NT2/D1 (cell line): Measurements from ENCODE around the gene KRT6A.

Experiments used
- SUZ12 ChIP-seq: IDR thresholded peaks from 2 replicates; pipeline ENCODE4 v1.6.1; 2011; ENCODE audit not compliant: insufficient read length, insufficient read depth; ENCODE audit errors: extremely low read depth
- ZNF274 ChIP-seq: IDR thresholded peaks from 2 replicates; pipeline ENCODE4 v1.6.1; 2011; ENCODE audit warnings: mild to moderate bottlenecking, low read depth, low read length

DNA sequence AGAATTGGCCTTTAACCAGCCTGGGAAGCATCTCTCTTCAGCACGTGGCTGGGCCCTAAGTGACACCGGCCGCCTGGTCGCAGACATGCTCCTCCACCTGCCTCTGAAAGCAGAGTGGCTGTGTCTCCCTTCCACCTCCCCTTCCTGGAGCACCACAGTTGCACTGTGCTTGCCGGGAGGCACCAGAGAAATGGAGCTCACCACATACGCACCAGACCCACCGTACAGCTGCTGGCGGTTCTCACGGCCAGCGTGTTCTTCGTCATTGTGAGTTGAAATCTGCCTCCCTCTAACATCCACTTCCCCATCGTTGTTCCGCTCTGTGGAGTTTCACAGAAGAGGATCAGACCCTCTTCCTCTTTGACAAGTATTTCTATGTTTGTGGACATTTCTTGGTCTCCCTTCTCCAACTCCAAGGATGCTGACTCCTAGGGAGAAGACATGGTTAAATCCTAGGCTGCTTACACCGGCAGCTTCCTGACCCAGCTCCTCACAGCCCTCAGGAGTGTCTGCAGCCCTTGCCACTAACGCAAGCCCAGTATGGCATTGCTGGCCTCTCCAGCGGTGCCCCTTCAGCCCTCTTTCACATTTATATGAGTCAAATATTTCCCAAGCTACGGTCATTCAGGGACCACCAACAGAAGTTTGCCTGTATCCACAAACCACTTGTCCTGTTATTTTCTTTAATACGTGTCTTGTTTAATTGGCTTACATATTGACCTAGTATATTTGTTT, 38.7 kb upstream of the KRT6A start:
- no peak for TF ChIP-seq ZNF274
- no peak for TF ChIP-seq SUZ12
